GM18511 (cell line): Measurements from ENCODE around the gene EMC9.

Experiments used
- ATAC-seq: cut with Tn5 transposase; IDR thresholded peaks from one replicate; pipeline ENCODE4 v1.9.1; 2021; ENCODE audit warnings: mild to moderate bottlenecking, moderate library complexity; ENCODE audit not compliant: unreplicated experiment

The EMC9 gene

GRCh38 chr14:24092505-24093206 is 48.7 kb downstream of the EMC9 start:
- ATAC-seq: no peak

GRCh38 chr14:24092110-24092504 is 49.3 kb downstream of the EMC9 start:
- ATAC-seq: no peak

GRCh38 chr14:24089890-24090289 is 51.5 kb downstream of the EMC9 start:
- ATAC-seq: no peak
